SU-DHL-6 (cell line): ENCODE measurements around the gene CIB4.

Experiments
- H2AFZ ChIP-seq: fragments of 200-600 bp; sonication (generic); 2 replicates; pipeline ENCODE4 v1.6.1; 2014; ENCODE audit warnings: low read depth, mild to moderate bottlenecking, moderate library complexity, mixed read lengths, antibody characterized with exemption, low read length; ENCODE audit not compliant: severe bottlenecking
- H3F3A ChIP-seq: fragments of 200-600 bp; shearing (Covaris generic); 2 replicates; pipeline ENCODE4 v1.6.0; 2016; ENCODE audit warnings: antibody characterized with exemption, mild to moderate bottlenecking; ENCODE audit not compliant: insufficient read depth
- H3K27ac ChIP-seq: fragments of 200-600 bp; sonication (generic); 2 replicates; pipeline ENCODE4 v1.5.1; 2016; ENCODE audit warnings: low read depth, mild to moderate bottlenecking, low read length, moderate library complexity, mixed read lengths
- H3K27me3 ChIP-seq: fragments of 200-600 bp; sonication (generic), shearing (Covaris generic); 2 replicates; pipeline ENCODE4 v1.6.0; 2014; ENCODE audit warnings: mild to moderate bottlenecking, low read length
- H3K36me3 ChIP-seq: fragments of 200-600 bp; sonication (generic); 2 replicates; pipeline ENCODE4 v1.6.1; 2014; ENCODE audit warnings: mild to moderate bottlenecking, low read length, mixed read lengths
- H3K4me2 ChIP-seq: fragments of 300-600, 200-600 bp; shearing (Covaris generic), sonication (generic); 2 replicates; pipeline ENCODE4 v1.6.0; 2014; ENCODE audit warnings: low read length, low read depth, mild to moderate bottlenecking; ENCODE audit not compliant: poor library complexity, severe bottlenecking
- H3K4me3 ChIP-seq: fragments of 200-600 bp; sonication (generic); 2 replicates; pipeline ENCODE4 v1.5.1; 2014; ENCODE audit warnings: antibody characterized with exemption, low read length, mild to moderate bottlenecking, mixed read lengths; ENCODE audit not compliant: insufficient read depth, poor library complexity, severe bottlenecking
- H3K79me2 ChIP-seq: fragments of 200-600 bp; sonication (generic); 2 replicates; pipeline ENCODE4 v1.6.1; 2014; ENCODE audit warnings: mild to moderate bottlenecking, low read length, moderate library complexity; ENCODE audit not compliant: insufficient read depth
- H3K9ac ChIP-seq: fragments of 200-600 bp; sonication (generic); 2 replicates; pipeline ENCODE4 v1.7.0; 2014; ENCODE audit warnings: mild to moderate bottlenecking, low read length
- H3K9me2 ChIP-seq: fragments of 200-600 bp; sonication (generic); replicated peaks from 2 replicates; pipeline ENCODE4 v1.6.1; 2014; ENCODE audit warnings: low read length; ENCODE audit not compliant: insufficient read depth
- H3K9me3 ChIP-seq: fragments of 200-600 bp; sonication (generic); 2 replicates; pipeline ENCODE4 v1.6.1; 2014; ENCODE audit warnings: low read length, mixed read lengths; ENCODE audit not compliant: insufficient read depth
- H4K20me1 ChIP-seq: fragments of 200-600 bp; sonication (generic); 2 replicates; pipeline ENCODE4 v1.6.1; 2014; ENCODE audit warnings: low read depth, mild to moderate bottlenecking, antibody characterized with exemption, low read length, moderate library complexity, mixed read lengths
- EZH2phosphoT487 ChIP-seq: fragments of 200-600 bp; sonication (generic), shearing (Covaris generic); conservative IDR thresholded peaks from 2 replicates; pipeline ENCODE4 v1.6.1; 2018; ENCODE audit warnings: mild to moderate bottlenecking, antibody characterized with exemption, low read length, moderate library complexity, mixed read lengths
- TF ChIP-seq, protein P1 (sequence below): fragments of 200-600 bp; sonication (generic); IDR thresholded peaks from one replicate; pipeline ENCODE4 v1.5.1; 2017; ENCODE audit warnings: antibody characterized with exemption, mild to moderate bottlenecking, low read length, moderate library complexity; ENCODE audit not compliant: insufficient read depth, poor library complexity, severe bottlenecking

CIB4 gene

DNA sequence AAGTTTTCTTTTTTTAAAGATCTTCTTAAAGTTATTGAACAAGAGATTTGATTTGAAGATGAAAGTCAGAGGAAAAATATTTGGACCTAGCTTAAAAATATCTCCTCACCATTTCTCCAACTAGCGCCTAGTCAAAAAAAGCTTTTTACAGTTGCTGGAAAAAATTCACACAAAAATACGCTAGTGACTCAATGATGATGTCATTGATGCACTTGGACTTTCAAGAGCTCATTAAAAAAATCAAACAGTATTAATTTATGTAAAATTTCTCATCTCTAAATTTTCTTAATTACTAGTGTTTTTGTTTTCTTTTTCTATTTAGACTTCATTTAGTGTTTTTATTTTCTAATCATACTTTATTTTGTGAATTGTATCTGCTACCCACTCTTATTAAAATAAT, 41.8 kb downstream of the CIB4 start:
- no peak overlapping the region for H3K27ac ChIP-seq
- H3K4me3 ChIP-seq, result no peak overlapping the region
- H2AFZ ChIP-seq, result no peak overlapping the region
- H3F3A ChIP-seq, result no peaks in the 10 kb centered on the region
- no peaks in the 10 kb centered on the region for H3K9me2 ChIP-seq
- peaks cover 2% of the 10 kb centered on the region; the same call in 1 of the 2 replicates for H3K27me3 ChIP-seq
- TF ChIP-seq, protein P1, sequence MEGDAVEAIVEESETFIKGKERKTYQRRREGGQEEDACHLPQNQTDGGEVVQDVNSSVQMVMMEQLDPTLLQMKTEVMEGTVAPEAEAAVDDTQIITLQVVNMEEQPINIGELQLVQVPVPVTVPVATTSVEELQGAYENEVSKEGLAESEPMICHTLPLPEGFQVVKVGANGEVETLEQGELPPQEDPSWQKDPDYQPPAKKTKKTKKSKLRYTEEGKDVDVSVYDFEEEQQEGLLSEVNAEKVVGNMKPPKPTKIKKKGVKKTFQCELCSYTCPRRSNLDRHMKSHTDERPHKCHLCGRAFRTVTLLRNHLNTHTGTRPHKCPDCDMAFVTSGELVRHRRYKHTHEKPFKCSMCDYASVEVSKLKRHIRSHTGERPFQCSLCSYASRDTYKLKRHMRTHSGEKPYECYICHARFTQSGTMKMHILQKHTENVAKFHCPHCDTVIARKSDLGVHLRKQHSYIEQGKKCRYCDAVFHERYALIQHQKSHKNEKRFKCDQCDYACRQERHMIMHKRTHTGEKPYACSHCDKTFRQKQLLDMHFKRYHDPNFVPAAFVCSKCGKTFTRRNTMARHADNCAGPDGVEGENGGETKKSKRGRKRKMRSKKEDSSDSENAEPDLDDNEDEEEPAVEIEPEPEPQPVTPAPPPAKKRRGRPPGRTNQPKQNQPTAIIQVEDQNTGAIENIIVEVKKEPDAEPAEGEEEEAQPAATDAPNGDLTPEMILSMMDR, result no peak
- no peak for TF ChIP-seq EZH2phosphoT487
- H3K9ac ChIP-seq, result no peak overlapping the region
- no peaks in the 10 kb centered on the region for H4K20me1 ChIP-seq
- H3K4me2 ChIP-seq, result no peak overlapping the region
- no peaks in the 10 kb centered on the region for H3K36me3 ChIP-seq
- no peaks in the 10 kb centered on the region for H3K79me2 ChIP-seq
- H3K9me3 ChIP-seq, result no peaks in the 10 kb centered on the region

DNA sequence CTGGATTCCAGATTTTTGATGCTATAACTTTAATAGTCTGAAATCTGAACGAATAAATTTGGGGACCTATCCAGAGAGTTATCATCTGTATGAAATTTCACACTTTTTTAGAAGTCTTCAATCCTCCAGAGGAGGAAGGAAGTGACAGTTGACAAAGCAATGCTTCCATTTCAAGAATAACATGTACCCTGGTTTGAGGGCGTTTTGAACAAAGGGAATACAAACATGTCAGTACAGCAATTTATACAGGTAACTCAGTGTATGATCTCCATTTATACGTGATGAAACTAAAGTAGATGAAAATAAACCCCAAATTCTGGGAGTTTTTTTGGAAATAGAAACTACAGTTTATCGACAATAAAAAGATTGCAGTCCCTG, 42.2 kb downstream of the CIB4 start:
- TF ChIP-seq EZH2phosphoT487, result no peak
- TF ChIP-seq, protein P1, result no peak

DNA sequence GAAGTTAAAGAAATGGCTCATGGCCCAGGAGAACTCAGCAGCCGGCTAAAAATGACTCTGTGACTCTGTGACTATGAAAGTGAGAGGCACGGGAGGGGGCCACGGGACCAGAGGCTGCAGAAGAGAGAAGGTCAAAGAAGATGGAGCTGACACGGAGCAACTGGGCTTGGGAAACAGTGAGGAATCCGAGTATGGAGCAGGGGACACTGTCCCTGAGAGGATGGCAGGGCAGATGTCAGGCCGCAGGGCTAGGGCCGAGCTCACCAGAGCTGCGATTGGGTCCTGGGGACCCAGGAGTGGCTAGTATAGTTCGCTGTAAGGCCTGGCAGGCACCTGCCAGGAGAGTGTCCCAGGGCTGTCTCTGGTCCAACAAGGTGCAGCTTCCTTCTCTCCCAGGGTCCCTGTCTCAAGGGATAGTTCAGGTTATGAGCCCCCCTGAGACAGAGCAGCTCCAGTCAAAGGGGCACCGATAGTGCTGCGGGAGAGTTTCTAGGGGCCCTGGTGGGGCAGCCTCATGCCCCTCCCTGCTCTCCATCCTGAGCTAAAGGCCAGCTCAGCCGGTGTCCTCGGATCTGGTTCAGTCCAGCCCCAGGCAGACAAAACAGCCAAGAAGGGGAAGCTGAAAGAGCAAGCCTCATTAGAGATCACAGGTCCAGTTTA, 42.7 kb downstream of the CIB4 start:
- Histone ChIP-seq H3K9me2 (no peaks in the 10 kb centered on the region), H3K27ac (no peak overlapping the region), H3F3A (no peaks in the 10 kb centered on the region), H3K79me2 (no peaks in the 10 kb centered on the region), H3K4me2 (no peak overlapping the region), H3K36me3 (no peaks in the 10 kb centered on the region), H2AFZ (no peak overlapping the region), H3K9ac (no peak overlapping the region), H4K20me1 (no peaks in the 10 kb centered on the region), H3K4me3 (no peak overlapping the region), H3K9me3 (no peaks in the 10 kb centered on the region), H3K27me3 (peaks cover 2% of the 10 kb centered on the region; the same call in 1 of the 2 replicates)
- no peak for TF ChIP-seq EZH2phosphoT487

More for the DNA sequence above, 42.2 kb downstream of the CIB4 start:
- H3K36me3 ChIP-seq, result no peaks in the 10 kb centered on the region
- H3K9ac ChIP-seq, result no peak overlapping the region
- no peak overlapping the region for H3K4me3 ChIP-seq
- H2AFZ ChIP-seq, result no peak overlapping the region
- no peak overlapping the region for H3K4me2 ChIP-seq
- no peaks in the 10 kb centered on the region for H4K20me1 ChIP-seq
- H3K27me3 ChIP-seq, result peaks cover 2% of the 10 kb centered on the region; the same call in 1 of the 2 replicates
- no peaks in the 10 kb centered on the region for H3K79me2 ChIP-seq
- H3K9me3 ChIP-seq, result no peaks in the 10 kb centered on the region
- H3K9me2 ChIP-seq, result no peaks in the 10 kb centered on the region
- H3K27ac ChIP-seq, result no peak overlapping the region
- no peaks in the 10 kb centered on the region for H3F3A ChIP-seq

DNA sequence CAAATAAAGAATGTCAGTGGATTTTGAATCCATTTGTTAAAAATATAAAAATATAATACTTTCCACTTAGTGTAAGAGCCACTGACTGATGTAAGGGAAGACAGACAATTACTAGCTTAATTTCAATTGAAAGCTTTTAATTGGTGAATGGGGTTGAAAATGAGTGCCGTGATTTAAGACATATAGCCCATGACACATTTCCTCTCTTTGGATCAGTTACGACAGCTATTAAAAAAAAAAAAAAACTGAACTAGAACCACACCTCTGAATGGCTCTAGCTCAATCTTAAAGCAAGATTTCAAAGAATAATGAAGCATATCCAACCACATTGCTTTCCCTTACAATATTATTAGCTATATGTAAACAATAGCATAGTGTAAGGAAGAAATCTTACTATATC, 44.0 kb downstream of the CIB4 start:
- Histone ChIP-seq H3K36me3 (no peaks in the 10 kb centered on the region), H3K9me2 (no peaks in the 10 kb centered on the region), H3K4me2 (no peak overlapping the region), H3K27ac (no peak overlapping the region), H3K79me2 (no peaks in the 10 kb centered on the region), H3K27me3 (peaks cover 2% of the 10 kb centered on the region; the same call in 1 of the 2 replicates), H4K20me1 (no peaks in the 10 kb centered on the region), H3K9me3 (no peaks in the 10 kb centered on the region), H3K4me3 (no peak overlapping the region), H3K9ac (no peak overlapping the region), H2AFZ (no peak overlapping the region), H3F3A (no peaks in the 10 kb centered on the region)
- TF ChIP-seq, protein P1, result no peak
- TF ChIP-seq EZH2phosphoT487, result no peak
